ENCODE measurements around the gene WFDC13. TPM values are rescaled to one million over a fixed set of nuclear protein-coding genes. Genes with fewer than 3 reads are reported as not detected.

WFDC13 gene
- polyA plus RNA-seq, 3 donors, result not detected

GRCh38 chr20:45670139-45670538 lies 31.7 kb upstream of the WFDC13 start, which contains the start of gene WFDC11:
WFDC11 (minus strand) TSS chr20:45670239; CDS start chr20:45650600, 19,639 bp downstream.
- peaks cover 13 to 20% (median 15%) of the 10 kb centered on the region in 3 donors for H3K27me3 Mint-ChIP-seq (ENCODE audit: low read depth in 3 of 3)
- peaks cover 0 to 6% of the 10 kb centered on the region in 2 donors for H3K27me3 ChIP-seq (ENCODE audit: control insufficient read depth in 2 of 2, insufficient read depth in 2 of 2, low read length in 2 of 2)
- no peak within 1 kb of the TSS for H3K4me3 Mint-ChIP-seq
- no peaks in the 10 kb centered on the region for H3K9me3 ChIP-seq (replicated peaks in 1 of 2; ENCODE audit: control insufficient read depth in 1 of 2, insufficient read depth in 1 of 2, low read length in 2 of 2)
- no peak for DNase-seq
- no peak within 1 kb of the TSS for H3K4me3 ChIP-seq (replicated peaks in 1 of 3; ENCODE audit: low read depth in 2 of 3, low read length in 3 of 3)
- intact Hi-C loops (cut with micrococcal nuclease), result no loop called here
- TF ChIP-seq CTCF (IDR thresholded peaks at IDR 0.05), result no peak
- H3K4me1 ChIP-seq (ENCODE audit: control insufficient read depth in 1 of 2, insufficient read depth in 2 of 2, low read length in 2 of 2), result no peaks in the 10 kb centered on the region
- no peak within 1 kb of the TSS for H3K9ac ChIP-seq (ENCODE audit: insufficient read depth, low read length, poor library complexity, severe bottlenecking)
- H3K36me3 ChIP-seq (replicated peaks in 1 of 2; ENCODE audit: control insufficient read depth in 1 of 2, insufficient read depth in 2 of 2, low read length in 2 of 2), result no peaks in the 10 kb centered on the region
- H3K27ac Mint-ChIP-seq, result no peak within 1 kb of the TSS
- H2AFZ ChIP-seq (ENCODE audit: insufficient read depth, low read depth, low read length, poor library complexity, severe bottlenecking), result no peak within 1 kb of the TSS
- no peaks in the 10 kb centered on the region for H3K36me3 Mint-ChIP-seq
- H3K27ac ChIP-seq (ENCODE audit: low read depth in 1 of 2, low read length in 2 of 2), result no peak within 1 kb of the TSS
- no peaks in the 10 kb centered on the region for H3K4me1 Mint-ChIP-seq
- peaks cover 0 to 6% (median 2%) of the 10 kb centered on the region in 7 donors for H3K9me3 Mint-ChIP-seq
- WGBS (ENCODE audit: insufficient coverage), result no CpG with 5 or more reads among the region's 1 CpG
- no peaks in the 10 kb centered on the region for H3K79me2 ChIP-seq (ENCODE audit: insufficient read depth, low read length)
- H4K20me1 ChIP-seq (ENCODE audit: insufficient read depth, low read length), result no peaks in the 10 kb centered on the region
- H3K4me2 ChIP-seq (replicated peaks; ENCODE audit: extremely low read depth, low read length, poor library complexity, severe bottlenecking), result no peak within 1 kb of the TSS

GRCh38 chr20:45672765-45673164 lies 29.1 kb upstream of the WFDC13 start:
- Mint-ChIP-seq H3K27me3 (ENCODE audit: low read depth in 3 of 3) (peaks cover 13 to 17% (median 16%) of the 10 kb centered on the region in 3 donors), H3K4me3 (no peak overlapping the region), H3K9me3 (peaks cover 0 to 6% (median 2%) of the 10 kb centered on the region in 7 donors), H3K36me3 (no peaks in the 10 kb centered on the region), H3K4me1 (no peaks in the 10 kb centered on the region), H3K27ac (no peak overlapping the region)
- no peak overlapping the region for H3K27ac ChIP-seq (ENCODE audit: low read depth in 1 of 2, low read length in 2 of 2)
- H3K9ac ChIP-seq (ENCODE audit: insufficient read depth, low read length, poor library complexity, severe bottlenecking), result no peak overlapping the region
- H3K4me1 ChIP-seq (ENCODE audit: control insufficient read depth in 1 of 2, insufficient read depth in 2 of 2, low read length in 2 of 2), result no peaks in the 10 kb centered on the region
- no peaks in the 10 kb centered on the region for H3K79me2 ChIP-seq (ENCODE audit: insufficient read depth, low read length)
- H3K9me3 ChIP-seq (replicated peaks in 1 of 2; ENCODE audit: control insufficient read depth in 1 of 2, insufficient read depth in 1 of 2, low read length in 2 of 2), result no peaks in the 10 kb centered on the region
- DNase-seq, result no peak
- no peaks in the 10 kb centered on the region for H3K36me3 ChIP-seq (replicated peaks in 1 of 2; ENCODE audit: control insufficient read depth in 1 of 2, insufficient read depth in 2 of 2, low read length in 2 of 2)
- H2AFZ ChIP-seq (ENCODE audit: insufficient read depth, low read depth, low read length, poor library complexity, severe bottlenecking), result no peak overlapping the region
- peaks cover 0 to 8% of the 10 kb centered on the region in 2 donors for H3K27me3 ChIP-seq (ENCODE audit: control insufficient read depth in 2 of 2, insufficient read depth in 2 of 2, low read length in 2 of 2)
- H4K20me1 ChIP-seq (ENCODE audit: insufficient read depth, low read length), result no peaks in the 10 kb centered on the region
- H3K4me3 ChIP-seq (replicated peaks in 1 of 3; ENCODE audit: low read depth in 2 of 3, low read length in 3 of 3), result no peak overlapping the region
- TF ChIP-seq CTCF (IDR thresholded peaks at IDR 0.05), result no peak
- intact Hi-C loops (cut with micrococcal nuclease), result no loop called here
- H3K4me2 ChIP-seq (replicated peaks; ENCODE audit: extremely low read depth, low read length, poor library complexity, severe bottlenecking), result no peak overlapping the region

All from CD14-positive monocyte (primary cell).